ENCODE results near the gene ZNF160.
"Not testable (repeated sequence)": the region's sequence is repeated elsewhere in the genome, so short reads cannot be mapped to it uniquely, and the experiment has no call there.

The ZNF160 gene

DNA sequence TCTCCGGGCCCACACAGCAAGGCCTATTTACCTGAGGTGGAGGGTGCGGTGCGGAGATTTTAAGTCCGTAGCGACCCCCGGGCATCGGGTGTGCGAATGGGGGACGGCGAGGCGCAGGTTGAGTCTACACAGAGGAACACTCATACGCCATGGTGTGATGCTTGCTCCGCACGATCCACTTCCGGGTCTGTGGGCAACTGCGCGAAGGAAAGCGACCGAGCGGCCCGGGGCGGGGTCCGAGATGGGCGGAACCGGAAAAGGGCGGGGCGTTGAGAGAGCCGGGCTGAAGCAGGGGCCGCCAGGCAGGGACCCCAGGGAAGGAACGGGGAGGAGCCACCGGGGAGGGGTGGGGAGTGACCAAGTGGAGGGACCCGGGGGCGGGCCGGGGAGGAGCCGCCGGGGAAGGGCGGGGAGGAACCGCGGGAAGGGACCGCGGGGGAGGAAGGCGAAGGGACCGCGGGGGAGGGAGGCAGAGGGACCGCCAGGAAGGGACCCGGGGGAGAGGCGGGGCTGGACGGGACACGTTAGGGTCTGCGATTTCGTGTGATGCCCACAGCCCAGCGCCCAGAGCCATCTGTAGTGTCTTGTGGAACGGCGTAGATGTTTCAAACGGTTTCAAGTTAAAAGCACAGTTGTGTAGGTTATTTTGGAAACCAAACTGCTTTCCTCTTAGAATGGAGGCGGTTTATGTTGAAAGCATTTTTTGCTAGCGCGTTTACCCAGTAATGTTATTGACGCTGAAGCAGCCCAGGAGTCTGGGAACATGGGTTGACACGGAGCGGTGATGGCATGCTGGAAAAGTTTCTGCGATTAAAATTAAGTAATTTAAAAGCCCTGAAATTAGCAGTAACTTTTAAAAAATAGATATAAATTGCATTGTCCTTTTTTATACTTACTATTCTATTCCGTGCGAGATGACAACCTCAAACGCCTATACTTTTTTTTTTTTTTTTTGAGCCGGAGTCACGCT is at the start of gene ZNF160:
Gene ZNF160 (minus strand): TSS at position 189 of the 970 bp plus-strand sequence. CDS start 17,146 bp downstream, outside the sequence.
- DNase-seq, result peak; percentile 92

DNA sequence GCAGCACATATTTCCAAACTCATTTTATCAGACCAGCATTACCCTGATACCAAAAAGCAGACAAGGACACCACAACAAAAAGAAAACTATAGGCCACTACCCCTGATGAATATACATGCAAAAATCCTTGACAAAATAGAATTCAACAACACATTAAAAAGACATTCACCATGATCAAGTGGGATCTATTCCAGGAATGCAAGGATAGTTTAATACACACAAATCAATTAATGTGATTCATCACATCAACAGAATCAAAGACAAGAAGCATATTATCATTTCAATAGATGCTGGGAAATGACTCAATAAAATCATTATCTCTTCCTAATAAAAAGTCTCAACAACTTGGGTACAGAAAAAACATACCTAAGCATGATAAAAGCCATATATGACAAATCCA is 44.4 kb upstream of the ZNF160 start:
- no peak for DNase-seq

DNA sequence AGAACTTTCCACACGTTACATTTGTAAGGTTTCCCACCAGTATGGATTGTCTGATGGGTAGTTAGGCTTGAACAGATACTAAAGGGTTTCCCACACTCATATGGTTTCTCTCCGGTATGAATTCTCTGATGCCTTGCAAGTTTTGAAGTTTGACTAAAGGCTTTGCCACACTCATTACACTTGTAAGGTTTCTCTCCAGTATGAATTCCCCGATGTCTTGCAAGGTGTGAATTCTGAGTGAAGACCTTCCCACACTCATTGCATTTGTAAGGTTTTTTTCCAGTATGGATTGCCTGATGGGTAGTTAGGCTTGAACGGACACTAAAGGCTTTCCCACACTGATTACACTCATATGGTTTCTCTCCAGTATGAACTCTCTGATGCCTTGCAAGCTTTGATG is 37.1 kb upstream of the ZNF160 start:
- DNase-seq, result no peak

DNA sequence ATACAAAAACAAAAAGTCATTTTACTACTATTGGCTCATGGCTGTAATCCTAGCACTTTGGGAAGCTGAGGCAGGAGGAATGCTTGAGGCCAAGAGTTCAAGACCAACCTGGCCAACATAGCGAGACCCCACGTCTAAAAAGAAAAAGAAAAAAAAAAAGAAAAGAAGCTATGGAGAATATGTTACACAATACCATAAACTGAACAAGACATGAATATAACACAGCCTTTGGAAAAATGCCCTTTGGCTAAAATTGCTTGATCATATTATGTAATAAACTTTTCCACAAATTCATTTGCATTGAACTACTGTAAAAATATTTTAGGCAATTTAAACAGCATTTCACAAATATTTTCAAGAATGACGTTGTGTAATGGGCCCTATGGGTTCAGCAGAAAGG is 33.2 kb upstream of the ZNF160 start:
- DNase-seq, result no peak

DNA sequence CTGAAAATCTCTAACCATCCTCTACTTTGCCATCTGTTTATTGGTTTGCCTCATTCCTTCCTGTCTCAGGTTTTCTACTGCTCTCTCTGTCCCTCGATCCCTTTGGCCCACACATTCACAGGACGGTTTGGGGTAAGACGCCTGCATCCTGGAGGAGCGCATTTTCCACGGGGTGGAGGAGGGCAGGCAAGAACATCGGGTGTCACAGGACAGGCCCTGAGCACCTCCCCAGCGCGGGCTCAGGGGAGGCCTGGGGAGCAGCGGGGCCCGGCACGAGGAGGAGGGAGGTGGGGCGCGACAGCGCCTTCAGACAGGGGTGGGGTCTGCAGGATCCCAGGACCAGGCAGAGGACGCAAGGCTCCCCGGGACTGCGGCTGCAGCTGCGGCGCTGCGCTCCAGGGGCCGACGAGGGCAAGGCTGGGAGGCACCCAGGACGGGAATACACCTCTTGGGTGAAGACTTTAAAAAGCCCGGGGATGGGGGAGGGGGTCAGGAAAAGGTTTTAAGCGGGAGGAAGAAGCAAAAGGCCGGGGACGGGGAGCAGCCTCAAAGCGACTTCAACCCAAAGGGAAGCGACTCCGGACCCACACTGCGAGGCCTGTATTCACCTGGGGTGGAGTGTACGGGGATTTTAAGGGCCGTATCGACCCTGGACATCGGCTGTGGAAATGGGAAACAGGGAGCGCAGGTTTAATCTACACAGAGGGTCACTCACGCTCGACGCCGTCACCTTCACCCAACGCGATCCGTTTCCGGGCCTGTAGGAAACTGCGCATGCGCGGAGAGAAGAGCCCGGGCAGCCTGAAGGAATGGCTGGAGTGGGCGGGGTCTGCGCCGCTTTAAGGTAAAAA is 29.1 kb upstream of the ZNF160 start, which contains the start of gene ZNF415:
Gene ZNF415 (minus strand): TSS at position 770 of the 851 bp plus-strand sequence. CDS start 10,234 bp downstream, outside the sequence.
- DNase-seq, result peak; percentile 40

DNA sequence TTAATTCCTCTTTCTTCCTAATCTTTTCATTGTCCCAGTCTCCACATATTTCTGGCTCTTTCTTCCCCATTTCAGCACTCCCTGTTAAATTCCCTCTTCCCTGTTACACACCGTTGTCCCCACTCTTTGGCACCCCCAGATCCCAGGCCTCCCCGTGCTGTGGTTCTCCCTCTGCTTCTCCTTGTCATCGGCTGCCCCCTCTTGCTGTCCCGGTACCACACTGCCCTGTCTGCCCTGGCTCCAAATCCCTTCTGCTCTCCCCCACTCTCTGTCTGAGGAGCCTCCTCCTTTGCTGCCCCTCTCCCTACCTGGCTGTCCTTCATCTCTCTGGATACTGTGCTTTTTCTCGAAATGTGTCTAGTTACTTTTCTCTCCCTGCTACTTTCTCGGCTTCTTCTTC is 28.5 kb upstream of the ZNF160 start:
- DNase-seq, result no peak

DNA sequence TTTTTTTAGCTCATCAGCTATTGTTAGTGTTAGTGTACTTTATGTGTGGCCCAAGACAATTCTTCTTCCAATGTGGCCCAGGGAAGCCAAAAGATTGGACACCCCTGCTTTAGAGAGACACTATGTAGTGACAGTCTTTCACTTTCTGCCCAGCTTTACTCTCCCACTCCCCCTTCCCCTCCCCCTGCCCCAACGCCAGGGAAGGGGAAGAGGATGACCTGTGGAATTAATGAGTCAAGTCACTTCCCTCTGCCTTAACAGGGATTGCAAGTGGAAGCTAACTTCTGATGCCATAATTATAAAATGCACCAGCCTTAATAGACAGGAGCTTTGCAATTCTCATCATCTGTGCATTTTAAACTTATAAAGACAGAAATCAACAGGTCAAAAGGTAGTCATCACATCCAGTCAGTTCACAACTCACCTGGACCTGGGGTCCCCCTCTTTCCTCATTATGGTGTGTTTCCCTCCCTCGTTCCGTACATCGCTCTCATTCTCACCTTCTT is 27.9 kb upstream of the ZNF160 start:
- no peak for DNase-seq

DNA sequence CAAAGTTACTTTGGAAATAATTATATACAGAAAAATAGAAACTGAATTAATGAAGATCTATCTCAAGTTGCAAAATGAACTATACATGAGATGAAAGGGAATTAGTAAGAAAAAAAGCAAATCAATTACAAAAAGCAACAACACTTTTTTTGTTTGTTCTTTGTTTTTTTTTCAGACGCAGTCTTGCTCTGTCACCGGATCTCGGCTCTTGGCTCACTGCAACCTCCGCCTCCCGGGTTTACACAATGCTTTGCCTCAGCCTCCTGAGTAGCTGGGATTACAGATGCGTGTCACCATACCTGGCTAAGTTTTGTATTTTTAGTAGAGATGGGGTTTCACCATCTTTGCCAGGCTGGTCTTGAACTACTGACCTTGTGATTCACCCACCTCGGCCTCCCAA is 27.3 kb upstream of the ZNF160 start:
- no peak for DNase-seq

DNA sequence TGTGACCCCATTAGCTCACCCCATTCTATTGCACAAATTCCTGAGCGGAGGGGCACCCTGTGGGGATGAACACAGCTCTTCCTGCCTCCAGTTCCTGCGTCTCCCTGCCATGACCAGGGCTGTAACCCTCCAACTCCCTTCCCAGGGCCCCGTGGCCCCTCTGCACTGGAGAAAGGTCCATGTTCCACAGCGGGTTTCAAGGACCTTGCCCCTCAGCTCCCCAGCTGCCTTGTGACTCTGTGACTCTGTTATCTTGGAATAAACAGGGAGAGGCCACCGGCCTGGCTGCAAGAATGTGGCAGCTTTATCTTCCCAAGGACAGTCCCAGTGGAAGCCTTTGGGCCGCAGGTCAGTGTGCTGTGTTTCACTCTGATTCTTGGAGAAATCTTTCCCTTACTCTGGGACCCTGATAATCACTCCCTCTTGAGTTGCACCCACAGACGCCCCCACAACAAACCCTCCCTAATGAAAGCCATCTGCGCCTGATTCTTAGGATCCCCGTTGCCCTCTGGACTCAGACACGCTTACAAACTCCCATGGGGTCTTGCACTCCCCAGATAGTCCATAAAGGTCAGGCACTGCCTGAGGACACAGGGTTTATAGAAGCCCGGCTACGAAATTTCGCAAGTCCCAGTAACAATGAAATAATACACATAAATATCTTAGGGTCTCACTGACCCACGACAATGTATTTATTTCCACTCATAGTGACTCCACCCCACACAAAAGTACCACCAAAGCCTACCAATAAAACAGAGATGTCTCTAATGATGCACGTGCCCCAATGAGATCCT is 23.7 kb upstream of the ZNF160 start:
- not testable (repeated sequence) for DNase-seq

DNA sequence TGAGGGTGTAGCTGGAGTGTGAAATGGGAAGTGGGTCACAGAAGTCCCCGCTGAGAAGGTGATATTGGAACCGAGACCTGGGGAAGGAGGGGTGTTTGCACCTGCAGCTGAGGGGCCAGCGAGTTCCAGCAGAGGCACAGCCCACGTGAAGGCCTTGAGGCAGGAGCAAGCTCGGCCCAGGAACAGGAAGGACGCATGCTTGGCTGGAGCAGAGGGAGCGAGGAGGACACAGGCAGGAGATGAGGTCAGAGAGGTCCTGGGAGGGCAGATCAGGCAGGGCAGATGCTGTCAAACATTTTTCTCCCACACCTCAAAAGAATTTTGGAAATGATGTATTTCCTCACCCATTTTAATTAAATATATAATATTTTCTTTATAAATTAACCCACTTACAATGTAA is 20.2 kb upstream of the ZNF160 start:
- no peak for DNase-seq

DNA sequence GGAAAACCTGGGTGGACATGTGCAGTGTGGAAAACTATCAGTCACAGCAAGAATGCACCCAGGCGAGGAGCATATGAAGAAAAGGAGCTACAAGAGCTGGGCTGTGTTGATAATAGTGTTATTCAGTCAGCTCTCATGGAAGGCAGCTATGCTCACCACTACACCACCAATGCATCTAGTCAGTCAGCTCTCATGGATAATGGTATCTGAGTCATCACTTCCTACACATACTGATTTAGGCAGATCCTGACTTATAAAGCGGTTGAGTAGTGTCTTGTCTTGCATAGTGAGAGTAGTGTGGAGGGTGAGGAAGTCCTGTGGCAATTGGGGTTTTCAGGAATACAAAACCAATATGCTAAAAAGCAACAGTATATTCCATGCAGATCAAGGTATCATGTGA is 9.1 kb upstream of the ZNF160 start:
- DNase-seq, result no peak

DNA sequence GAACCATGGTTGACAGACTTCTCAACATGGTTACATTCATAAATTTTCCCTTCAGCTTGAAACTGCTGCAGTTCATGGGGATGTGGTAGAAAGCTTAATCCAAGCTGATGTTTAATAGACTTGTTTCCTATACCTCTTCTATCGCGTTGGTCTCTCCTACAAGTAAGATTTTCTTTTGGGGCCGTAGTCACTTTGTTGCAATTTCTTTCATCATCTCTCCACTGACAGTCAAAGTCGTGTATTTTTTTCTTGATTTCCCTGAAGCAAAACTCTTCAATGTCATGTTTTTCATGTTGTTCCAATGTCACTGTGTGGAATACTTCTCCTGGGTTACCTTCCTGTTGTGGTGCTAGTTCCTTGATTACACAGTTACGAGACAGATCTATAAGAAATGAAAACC is 6.3 kb upstream of the ZNF160 start:
- DNase-seq, result no peak

DNA sequence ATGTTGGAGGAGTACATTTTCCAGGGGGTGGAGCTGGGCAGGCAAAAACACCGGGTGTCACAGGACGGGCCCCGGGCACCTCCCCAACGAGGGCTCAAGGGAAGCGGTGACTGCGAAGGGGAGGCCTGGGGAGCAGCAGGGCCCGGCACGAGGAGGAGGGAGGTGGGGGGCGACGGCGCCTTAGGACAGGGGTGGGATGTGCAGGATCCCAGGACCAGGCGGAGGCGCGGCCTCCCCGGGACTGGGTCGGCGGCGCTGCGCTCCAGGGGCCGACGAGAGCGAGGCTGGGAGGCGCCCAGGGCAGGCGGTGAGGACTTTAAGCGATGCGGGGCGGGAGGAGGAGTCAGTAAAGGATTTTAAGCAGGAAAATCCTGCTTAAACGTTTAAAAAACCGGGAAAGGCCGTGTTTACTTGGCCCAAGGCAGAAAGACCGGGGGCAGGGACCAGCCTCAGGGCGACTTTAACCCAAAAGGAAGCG is 427 bp downstream of the ZNF160 start:
- no peak for DNase-seq

DNA sequence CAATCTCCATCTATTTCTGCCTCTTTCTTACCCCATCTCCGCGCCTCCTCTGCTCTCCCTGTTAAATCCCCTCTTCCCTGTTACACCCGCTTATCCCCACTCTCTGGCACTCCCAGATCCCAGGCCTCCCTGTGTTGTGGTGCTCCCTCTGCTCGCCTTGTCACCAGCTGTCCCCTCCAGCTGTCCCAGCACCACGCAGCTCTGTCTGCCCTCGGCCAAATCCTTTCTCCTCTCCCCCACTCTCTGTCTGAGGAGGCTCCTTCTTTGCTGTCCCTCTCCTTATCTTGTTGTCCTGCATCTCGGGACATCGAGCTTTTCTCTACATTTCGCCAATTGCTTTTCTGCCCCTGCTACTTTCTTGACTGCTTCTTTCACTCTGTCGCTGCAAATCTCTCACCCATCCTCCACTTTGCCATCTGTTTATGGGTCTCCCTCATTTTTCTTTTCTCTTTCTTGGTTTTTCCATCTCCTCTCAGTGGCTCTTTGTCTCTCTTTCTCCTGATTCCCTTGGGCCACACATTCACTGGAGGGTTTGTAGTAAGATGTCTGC is 941 bp downstream of the ZNF160 start:
- DNase-seq, result no peak

DNA sequence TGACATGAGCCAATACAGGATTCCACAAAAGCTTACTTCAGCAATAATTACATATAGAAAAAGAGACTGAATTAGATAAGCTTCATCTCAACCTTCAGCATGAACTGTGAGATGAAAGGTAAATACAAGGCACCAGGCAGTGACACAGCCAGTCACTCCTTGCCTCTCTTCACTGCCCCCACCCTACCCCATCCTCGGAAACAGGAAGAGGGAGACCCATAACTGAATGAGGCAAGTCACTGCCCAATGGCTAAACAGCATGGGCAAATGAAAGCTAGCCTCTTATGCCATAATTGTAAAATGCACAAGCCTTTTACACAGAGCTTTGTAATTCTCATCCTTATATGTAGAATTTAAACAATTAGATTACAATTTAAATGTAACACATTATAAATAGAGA is 1.7 kb downstream of the ZNF160 start:
- no peak for DNase-seq

DNA sequence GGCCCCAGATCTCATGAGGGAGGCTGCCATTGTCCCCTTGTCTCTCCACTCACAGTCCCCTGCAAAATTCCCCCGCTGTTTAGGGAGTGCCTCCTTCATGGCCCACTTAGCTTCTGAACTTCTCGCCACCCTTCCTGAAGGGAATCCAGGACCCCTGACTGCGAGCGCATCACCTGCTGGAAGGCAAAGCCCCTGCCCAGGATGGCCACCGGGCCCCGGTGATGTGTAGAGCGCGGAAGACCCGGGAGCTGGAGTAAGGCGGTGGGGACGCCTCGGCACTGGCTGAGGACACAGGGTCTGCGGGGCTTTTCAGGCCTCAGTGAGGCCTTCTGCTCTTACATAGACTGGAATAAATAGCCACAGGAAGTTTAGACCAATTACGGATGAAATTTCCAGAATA is 4.7 kb downstream of the ZNF160 start:
- not testable (repeated sequence) for DNase-seq

DNA sequence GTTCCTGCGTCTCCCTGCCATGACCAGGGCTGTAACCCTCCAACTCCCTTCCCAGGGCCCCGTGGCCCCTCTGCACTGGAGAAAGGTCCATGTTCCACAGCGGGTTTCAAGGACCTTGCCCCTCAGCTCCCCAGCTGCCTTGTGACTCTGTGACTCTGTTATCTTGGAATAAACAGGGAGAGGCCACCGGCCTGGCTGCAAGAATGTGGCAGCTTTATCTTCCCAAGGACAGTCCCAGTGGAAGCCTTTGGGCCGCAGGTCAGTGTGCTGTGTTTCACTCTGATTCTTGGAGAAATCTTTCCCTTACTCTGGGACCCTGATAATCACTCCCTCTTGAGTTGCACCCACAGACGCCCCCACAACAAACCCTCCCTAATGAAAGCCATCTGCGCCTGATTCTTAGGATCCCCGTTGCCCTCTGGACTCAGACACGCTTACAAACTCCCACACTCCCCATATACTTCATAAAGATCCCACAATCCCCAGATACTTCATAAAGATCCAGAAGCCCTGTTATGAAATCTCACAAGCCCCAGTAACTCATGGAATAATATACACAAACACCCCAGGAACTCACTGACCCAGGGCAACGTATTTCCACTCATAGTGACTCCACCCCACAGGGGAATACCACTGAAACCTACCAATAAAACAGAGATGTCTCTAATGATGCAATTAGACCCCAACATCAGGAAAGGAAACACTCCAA is 6.1 kb downstream of the ZNF160 start:
- DNase-seq, result not testable (repeated sequence)

DNA sequence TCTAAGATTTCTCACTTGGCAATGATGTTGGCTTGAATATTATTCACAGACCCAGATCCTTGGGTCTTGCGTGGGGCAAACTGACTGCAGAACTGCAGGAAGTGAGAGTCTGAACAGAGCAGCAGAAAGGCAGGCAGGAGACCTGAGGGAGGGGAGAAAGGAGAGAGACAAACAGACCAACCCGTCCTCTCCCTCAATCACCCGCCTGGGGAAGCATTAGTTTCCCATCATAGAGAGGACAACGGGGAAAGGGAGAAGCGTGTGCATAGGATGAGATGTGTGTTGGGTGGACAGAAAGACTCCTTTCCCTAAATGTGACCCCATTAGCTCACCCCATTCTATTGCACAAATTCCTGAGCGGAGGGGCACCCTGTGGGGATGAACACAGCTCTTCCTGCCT is 6.6 kb downstream of the ZNF160 start:
- DNase-seq, result not testable (repeated sequence)

DNA sequence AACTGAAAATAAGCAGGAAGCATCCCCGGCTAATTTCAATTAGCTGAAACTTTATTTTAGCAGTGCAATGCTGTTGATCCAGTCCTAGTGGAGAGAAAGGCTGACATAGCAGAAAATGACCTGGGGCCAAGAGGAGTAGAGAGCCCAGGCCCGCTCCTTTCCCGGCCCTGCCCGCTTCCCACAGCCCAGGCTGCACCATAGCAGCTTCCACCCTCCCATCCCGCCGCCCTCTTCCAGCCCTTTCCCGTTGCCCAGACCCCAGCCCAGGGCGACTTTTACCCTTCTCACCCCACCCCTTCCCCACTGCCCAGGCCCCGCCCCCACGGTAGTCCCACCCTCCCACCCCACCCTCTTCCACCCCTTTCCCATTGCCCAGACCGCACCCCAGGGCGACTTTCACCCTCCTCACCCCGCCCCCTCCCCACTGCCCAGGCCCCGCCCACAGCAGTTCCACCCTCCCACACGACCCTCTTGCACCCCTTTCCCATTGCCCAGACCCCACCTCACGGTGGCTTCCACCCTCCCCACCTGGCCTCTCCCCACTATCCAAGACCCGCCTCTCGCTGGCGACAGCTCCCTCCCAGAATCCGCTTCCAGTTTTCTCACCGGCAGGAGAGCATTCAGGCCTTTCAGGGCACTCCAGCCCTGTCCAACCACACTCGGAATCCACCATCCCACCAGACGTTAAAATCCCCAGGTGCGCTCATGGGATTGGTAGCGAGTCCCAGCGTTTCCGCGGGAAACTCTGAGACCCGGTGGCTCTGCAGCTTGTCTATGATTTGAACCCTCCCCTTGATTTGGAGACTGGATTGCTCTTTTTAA is 8.3 kb downstream of the ZNF160 start:
- DNase-seq, result no peak

DNA sequence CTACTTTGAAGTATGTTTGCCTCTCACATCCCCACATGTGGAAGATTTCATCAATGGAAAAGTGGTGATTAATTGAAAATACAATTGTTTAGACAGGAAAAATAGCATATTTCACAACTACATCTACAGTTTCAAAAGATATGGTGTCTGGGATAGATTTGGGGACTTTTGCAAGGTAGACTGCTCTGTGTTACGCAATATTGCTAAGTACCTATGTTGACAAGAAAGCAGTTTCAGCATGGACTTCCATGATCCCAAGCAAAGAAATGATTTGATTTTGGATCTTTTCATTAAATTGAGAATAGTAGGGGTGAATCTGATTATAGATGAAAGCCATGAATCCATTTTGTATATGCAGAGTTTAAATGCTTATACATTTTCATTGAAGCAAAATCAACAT is 10.5 kb downstream of the ZNF160 start:
- no peak for DNase-seq
